Hindlimb muscle (tissue), 1 donor: ENCODE measurements around the gene PLEKHM2. TPM values are rescaled to one million over a fixed set of nuclear protein-coding genes. Genes with fewer than 3 reads are reported as not detected.
"Not testable (repeated sequence)": the region's sequence is repeated elsewhere in the genome, so short reads cannot be mapped to it uniquely, and the experiment has no call there.

Experiments used
- DNase-seq: peaks from one replicate; pipeline ENCODE4 v3.0.0-alpha.2; 2013
- polyA plus RNA-seq: library from polyadenylated mRNA; unstranded; fragments of 120-200 nt; gene quantifications from one replicate; pipeline ENCODE4 v1.2.1, GENCODE V29; 2013; ENCODE audit not compliant: insufficient read length

Gene PLEKHM2
- polyA plus RNA-seq, 1 donor = 58.9 TPM

- DNase-seq = no peak
Measured at GRCh38 chr1:15676688-15677661, 7.1 kb upstream of the PLEKHM2 start.

- no peak for DNase-seq
Measured at GRCh38 chr1:15678578-15678977, 5.5 kb upstream of the PLEKHM2 start.

- no peak for DNase-seq
Measured at GRCh38 chr1:15680131-15680530, 4.0 kb upstream of the PLEKHM2 start.

- no peak for DNase-seq
Measured at GRCh38 chr1:15680561-15681348, 3.4 kb upstream of the PLEKHM2 start.

GRCh38 chr1:15681349-15682292 lies 2.5 kb upstream of the PLEKHM2 start:
- DNase-seq = no peak

- no peak for DNase-seq
Measured at GRCh38 chr1:15682936-15683341, 1.2 kb upstream of the PLEKHM2 start.

GRCh38 chr1:15683345-15684039 lies 628 bp upstream of the PLEKHM2 start:
- DNase-seq = no peak

GRCh38 chr1:15684468-15685291 lies 560 bp downstream of the PLEKHM2 start:
- peak; percentile 52 for DNase-seq

- no peak for DNase-seq
Measured at GRCh38 chr1:15685820-15686219, 1.7 kb downstream of the PLEKHM2 start.

- no peak for DNase-seq
Measured at GRCh38 chr1:15687446-15687845, 3.3 kb downstream of the PLEKHM2 start.

GRCh38 chr1:15690317-15690716 lies 6.2 kb downstream of the PLEKHM2 start:
- DNase-seq = no peak

GRCh38 chr1:15691434-15692032 lies 7.4 kb downstream of the PLEKHM2 start:
- no peak for DNase-seq

GRCh38 chr1:15692121-15692682 lies 8.1 kb downstream of the PLEKHM2 start:
- no peak for DNase-seq

- DNase-seq = no peak
Measured at GRCh38 chr1:15693371-15693770, 9.3 kb downstream of the PLEKHM2 start.

- DNase-seq = no peak
Measured at GRCh38 chr1:15696956-15697521, 12.9 kb downstream of the PLEKHM2 start.

GRCh38 chr1:15698201-15698600 lies 14.1 kb downstream of the PLEKHM2 start:
- no peak for DNase-seq

GRCh38 chr1:15699321-15699720 lies 15.2 kb downstream of the PLEKHM2 start:
- DNase-seq = not testable (repeated sequence)

GRCh38 chr1:15700508-15700907 lies 16.4 kb downstream of the PLEKHM2 start:
- no peak for DNase-seq

GRCh38 chr1:15701784-15702183 lies 17.7 kb downstream of the PLEKHM2 start:
- no peak for DNase-seq
